PFSK-1 (cell line): ENCODE results near the gene COPA.

Experiments used
- FOXP2 ChIP-seq: optimal IDR thresholded peaks from 2 replicates; pipeline ENCODE3; 2011; ENCODE audit warnings: borderline replicate concordance, control low read depth, inconsistent platforms; ENCODE audit not compliant: insufficient read depth; ENCODE audit errors: extremely low read length, extremely low read depth
- POLR2AphosphoS5 ChIP-seq: IDR thresholded peaks from 2 replicates; pipeline ENCODE4 v1.6.1; 2012; ENCODE audit warnings: low read depth, mild to moderate bottlenecking, control low read depth, low read length, moderate library complexity
- SIN3A ChIP-seq: IDR thresholded peaks from 2 replicates; pipeline ENCODE4 v1.6.1; 2012; ENCODE audit warnings: mild to moderate bottlenecking, low read length, moderate library complexity, borderline replicate concordance; ENCODE audit not compliant: insufficient read depth
- TAF1 ChIP-seq: IDR thresholded peaks from 2 replicates; pipeline ENCODE4 v1.6.1; 2012; ENCODE audit warnings: low read length, control low read depth, borderline replicate concordance; ENCODE audit not compliant: insufficient read depth
- TF ChIP-seq, protein P1 (sequence below), 2 experiments: IDR thresholded peaks; 2 replicates each; pipeline versions ENCODE4 v1.6.1 to v1.8.0; 2011 to 2012; ENCODE audit warnings: low read depth in 2 of 2, low read length in 2 of 2, control low read depth in 1 of 2, inconsistent platforms in 1 of 2, mild to moderate bottlenecking in 1 of 2, moderate library complexity in 1 of 2; ENCODE audit not compliant: insufficient read depth in 1 of 2

The COPA gene

DNA sequence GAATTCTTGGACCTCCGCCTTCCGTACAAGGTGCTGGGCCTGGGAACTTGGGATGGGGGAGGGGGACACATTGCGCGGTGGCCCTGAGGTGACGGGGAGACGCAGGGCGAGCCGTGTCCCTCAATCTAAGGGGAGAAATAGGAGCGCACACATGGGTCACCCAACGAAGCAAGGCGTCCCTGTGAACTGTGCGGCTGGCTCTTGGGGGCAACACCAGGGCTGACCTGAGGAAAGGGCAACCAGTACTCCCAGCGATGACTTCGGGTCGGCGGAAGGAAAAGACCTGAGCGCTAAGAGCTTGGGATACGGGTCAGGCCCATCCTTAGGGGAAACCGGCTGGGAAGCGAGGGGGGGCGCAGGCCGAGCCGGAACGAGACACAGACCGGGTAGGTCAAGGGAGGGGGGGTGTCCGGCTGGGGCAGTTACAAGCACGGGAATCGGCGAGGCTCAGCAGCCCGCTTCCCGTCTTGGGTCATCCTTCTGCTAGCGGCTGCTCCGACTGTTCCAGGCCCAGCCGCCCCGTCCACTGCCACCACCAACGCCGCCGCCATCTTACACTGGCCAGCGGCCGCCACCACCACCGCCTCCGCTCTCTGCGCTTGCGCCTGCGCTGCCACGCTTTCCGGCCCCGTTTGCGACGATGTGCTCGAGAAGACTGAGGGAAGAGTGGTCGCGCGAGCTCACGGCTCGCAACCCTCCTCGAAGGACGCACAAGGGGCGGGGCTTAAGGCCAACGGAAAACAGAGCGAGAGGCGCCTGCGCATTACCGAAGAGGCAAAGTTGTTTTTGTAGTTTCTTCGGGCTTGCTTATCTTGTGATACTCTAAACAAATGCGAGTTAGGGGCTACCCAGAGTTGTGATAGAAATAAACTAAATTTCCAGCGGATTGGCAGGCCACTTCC lies 80.9 kb downstream of the COPA start, which contains the start of gene DCAF8:
Gene DCAF8 (minus strand): TSS at position 657 of the 902 bp plus-strand sequence. CDS start 18,541 bp downstream, outside the sequence.
- peak; percentile 96 for TF ChIP-seq FOXP2
- TF ChIP-seq, protein P1, sequence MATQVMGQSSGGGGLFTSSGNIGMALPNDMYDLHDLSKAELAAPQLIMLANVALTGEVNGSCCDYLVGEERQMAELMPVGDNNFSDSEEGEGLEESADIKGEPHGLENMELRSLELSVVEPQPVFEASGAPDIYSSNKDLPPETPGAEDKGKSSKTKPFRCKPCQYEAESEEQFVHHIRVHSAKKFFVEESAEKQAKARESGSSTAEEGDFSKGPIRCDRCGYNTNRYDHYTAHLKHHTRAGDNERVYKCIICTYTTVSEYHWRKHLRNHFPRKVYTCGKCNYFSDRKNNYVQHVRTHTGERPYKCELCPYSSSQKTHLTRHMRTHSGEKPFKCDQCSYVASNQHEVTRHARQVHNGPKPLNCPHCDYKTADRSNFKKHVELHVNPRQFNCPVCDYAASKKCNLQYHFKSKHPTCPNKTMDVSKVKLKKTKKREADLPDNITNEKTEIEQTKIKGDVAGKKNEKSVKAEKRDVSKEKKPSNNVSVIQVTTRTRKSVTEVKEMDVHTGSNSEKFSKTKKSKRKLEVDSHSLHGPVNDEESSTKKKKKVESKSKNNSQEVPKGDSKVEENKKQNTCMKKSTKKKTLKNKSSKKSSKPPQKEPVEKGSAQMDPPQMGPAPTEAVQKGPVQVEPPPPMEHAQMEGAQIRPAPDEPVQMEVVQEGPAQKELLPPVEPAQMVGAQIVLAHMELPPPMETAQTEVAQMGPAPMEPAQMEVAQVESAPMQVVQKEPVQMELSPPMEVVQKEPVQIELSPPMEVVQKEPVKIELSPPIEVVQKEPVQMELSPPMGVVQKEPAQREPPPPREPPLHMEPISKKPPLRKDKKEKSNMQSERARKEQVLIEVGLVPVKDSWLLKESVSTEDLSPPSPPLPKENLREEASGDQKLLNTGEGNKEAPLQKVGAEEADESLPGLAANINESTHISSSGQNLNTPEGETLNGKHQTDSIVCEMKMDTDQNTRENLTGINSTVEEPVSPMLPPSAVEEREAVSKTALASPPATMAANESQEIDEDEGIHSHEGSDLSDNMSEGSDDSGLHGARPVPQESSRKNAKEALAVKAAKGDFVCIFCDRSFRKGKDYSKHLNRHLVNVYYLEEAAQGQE (IDR thresholded peaks at IDR 0.05; ENCODE audit: insufficient read depth in 1 of 2, low read depth in 2 of 2, low read length in 2 of 2): peak; percentile 60 to 66; a peak in 3 of 4 replicates
- peak; percentile 96 for TF ChIP-seq TAF1
- TF ChIP-seq POLR2AphosphoS5: peak; percentile 97
- TF ChIP-seq SIN3A: no peak

DNA sequence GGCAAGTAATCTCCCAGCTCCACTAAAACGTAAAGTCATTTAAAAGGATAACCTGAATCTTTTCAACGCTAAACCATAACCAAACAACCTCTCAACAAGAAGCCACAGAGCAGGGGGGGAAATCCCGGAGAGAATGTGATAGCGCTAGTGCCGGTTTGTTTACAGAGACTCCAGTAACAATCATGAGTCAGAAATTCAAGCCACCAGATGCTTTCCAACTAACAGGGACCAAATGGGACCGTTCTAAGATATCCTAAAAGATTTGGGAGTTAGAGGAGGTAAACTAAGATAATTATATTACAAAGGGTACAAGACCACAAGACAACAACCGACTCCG lies 81.5 kb downstream of the COPA start:
- TF ChIP-seq POLR2AphosphoS5: no peak
- TF ChIP-seq SIN3A: peak; percentile 73; the same call in 1 of the 2 replicates
- TF ChIP-seq FOXP2: no peak
- no peak for TF ChIP-seq TAF1

DNA sequence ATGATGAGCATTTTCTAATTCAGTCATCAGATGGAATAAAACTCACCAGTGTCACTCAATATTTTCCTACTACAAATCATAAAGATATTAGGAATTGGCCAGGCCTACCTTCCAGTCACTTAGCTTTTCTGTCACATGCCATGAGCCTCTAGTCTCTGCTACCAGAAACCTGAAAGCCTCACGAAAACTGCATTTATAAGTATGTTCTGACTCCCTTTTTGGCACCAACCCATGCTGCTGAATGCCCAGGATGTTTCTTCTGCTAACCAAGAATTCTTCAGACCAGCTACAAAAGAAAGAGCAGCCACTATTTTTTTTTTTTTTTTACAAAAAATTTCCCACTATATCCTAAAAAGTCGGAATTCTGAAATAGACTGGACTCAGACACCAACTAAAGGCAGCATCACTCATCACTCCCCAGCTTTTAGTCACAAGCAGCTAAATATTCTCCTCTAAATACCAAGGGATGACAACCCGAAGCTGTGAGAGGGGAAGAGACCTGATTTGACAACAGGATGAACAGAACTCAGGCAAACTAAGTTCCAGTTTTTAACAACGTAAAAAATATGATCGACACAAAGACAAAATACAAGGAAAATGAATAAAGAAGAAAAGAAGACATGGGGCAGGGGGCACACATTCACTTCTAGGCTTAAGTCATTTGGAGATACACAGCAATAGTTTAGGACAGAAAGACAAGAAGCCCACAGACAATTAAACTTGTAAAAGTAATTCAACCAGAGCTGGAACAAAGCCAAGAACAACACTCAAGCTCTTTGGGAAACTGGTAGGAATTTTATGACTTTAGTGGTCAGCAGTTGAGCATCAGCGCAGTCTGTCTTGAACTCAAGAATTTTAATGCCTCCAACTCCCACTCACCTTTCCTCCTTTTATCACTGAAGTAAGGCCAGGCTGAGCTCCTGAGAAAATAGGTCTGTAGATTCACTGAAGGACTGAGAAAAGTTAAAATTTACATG lies 82.4 kb downstream of the COPA start:
- 0 out of 2 replicates have a peak, but pooled peaks have one; percentile 34 for TF ChIP-seq POLR2AphosphoS5
- no peak for TF ChIP-seq FOXP2
- TF ChIP-seq, protein P1 (IDR thresholded peaks at IDR 0.05; ENCODE audit: insufficient read depth in 1 of 2, low read depth in 2 of 2, low read length in 2 of 2): no peak
- TF ChIP-seq TAF1: 0 out of 2 replicates have a peak, but pooled peaks have one; percentile 0

DNA sequence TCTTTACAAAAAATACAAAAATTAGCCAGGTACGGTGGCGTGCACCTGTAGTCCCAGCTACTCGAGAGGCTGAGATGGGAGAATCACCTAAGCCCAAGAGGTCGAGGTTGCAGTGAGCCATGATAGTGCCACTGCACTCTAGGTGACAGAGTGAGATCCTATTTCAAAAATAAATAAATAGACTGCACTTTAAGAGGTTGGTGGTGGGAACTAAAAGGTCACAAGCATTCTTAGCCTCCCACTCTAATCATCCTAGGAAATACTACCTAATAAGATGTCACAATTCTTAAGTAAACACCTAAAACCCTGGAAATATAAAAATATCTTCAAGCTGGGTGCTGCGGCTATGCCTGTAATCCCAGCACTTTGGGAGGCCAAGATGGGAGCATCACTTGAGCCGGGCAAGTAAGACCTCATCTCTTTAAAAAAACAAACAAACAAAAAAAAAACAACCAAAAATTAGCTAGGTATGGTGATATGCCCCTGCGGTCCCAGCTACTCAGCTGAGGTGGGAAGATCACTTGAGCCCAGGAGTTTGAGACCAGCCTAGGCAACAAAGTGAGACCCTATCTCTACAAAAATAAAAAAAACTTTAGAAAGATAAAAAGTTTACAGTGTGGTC lies 84.8 kb downstream of the COPA start:
- no peak for TF ChIP-seq POLR2AphosphoS5
- TF ChIP-seq SIN3A: no peak
- TF ChIP-seq FOXP2: no peak
- TF ChIP-seq, protein P1 (IDR thresholded peaks at IDR 0.05; ENCODE audit: insufficient read depth in 1 of 2, low read depth in 2 of 2, low read length in 2 of 2): no peak
- no peak for TF ChIP-seq TAF1
